Smooth muscle cell of the brain vasculature (primary cell): Measurements from ENCODE around the gene ADAMTS17.
A peak's percentile ranks its signal among the peaks of the same experiment; 100 is the strongest.

ENCODE experiments used
- DNase-seq: peaks from one replicate; pipeline ENCODE4 v3.0.0-alpha.2; 2012; ENCODE audit warnings: low read depth, low spot score

ADAMTS17 gene

DNA sequence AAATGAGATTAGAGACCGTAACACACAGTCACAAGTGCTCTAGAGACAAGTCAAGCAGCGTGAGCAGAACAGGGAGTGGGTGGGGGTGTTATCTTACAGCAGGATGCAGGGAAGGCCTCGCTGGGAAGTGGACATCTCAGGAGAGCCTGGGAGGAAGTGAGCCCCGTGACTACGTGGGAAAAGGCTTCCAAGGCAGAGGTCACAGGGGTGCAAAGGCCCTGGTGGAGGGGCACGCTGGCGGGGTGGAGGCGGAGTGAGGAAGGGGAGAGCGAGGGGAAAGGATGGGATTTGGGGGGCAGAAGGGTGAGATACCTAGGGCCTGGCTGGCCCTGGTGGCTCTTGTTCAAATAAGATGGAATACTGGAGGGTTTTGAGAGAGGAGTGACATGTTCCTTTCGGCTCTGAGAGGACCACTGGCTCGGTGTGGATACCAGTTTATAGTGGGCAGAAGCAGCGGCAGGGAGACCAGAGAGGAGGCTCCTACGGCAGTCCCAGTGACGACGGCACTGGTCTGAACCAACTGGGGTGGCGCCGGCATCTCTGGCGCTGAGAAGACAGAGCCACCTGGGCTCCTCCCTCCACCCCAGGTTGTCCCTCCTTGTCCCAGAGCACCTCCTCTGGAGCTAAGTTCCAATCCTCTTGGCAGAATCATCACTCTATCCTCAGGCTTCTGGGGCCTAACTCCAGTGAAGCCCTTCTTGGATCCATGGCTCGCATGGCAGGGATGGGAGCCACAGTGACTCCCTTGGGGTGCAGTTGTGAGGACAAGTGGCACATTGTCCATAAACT lies 342.3 kb downstream of the ADAMTS17 start:
- no peak for DNase-seq

DNA sequence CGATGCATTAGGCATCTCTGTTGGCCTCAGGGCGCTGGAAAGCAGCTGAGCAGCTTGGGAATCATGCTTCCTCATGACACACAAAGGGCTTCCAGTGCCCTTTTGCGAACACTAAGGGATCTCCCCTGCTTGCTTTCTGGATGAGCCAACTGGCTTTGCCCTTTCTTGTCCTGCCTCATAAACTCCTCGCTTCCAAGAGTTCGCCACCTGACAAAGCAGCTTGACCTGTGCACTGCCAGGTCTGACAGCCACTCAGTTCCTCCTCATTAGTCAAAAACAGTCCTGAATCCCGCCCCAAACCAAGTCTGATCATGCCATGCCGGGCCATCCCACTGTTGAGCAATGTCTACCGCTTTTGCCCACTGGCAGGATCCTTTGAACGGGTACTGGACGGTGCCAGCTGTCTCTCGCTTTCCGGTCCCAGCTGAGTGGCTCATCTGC lies 343.1 kb downstream of the ADAMTS17 start:
- no peak for DNase-seq

DNA sequence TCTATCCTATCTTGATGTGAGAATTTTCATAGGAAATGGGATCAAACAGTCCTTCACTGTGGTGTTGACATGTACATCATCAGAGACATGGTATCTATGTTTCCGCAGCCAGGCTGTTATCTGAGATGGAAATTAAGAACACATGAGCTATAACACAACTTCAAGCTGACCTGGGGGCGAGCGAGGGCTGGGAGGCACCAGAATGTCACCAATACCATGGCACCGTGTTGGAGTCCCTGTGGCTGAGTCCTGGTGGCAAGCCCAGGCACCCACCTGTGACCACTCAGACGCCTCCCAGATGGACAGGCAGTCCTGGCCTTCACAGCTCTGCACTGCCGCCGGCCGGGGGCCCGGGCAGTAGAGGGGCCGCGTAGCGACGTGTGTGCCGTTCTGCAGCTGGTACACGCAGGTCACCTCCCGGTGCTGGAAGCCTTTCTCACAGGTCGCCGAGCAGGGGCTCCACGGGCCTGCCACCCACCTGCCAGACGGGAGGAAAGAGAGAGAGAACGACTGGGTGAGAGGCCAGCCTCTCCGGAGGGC lies 344.6 kb downstream of the ADAMTS17 start:
- no peak for DNase-seq

DNA sequence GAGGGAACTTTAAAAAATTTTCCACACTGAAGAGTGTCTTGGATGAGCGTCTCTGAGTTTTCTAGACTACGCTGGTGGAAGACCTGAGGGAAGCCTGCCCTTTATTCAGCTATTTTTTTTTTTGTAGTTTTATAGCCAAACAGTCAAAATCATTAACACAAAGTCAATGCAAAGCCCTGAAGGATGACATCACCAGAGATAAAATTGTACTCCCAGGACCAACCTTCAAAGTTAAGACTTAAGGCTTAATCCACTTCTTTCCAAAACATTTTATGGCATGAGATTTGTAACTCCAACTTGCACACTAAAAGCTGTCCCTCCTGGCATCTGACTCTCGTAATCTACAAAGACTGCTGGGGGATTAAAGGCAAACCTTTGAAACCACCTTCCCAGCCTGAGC lies 345.1 kb downstream of the ADAMTS17 start:
- DNase-seq, result no peak

DNA sequence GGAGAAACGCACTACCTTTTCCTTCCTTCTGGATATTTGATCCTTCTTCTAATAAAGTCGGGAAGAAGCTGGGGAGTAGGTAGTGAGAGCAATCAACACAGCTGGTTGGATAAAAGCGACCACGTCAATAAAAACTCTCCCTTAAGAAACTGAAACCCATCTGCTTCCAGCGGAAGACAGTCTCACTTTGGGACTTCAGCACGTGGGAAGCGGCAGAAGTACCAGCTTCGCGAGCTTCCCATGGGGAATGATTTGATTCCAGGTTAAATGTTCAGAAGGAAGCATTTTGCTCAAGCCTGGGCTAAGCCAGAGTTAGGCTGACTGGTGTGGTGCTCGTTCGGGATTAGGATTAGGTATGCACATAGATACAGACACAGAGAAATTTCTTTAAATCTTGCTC lies 346.2 kb downstream of the ADAMTS17 start:
- DNase-seq, result no peak

DNA sequence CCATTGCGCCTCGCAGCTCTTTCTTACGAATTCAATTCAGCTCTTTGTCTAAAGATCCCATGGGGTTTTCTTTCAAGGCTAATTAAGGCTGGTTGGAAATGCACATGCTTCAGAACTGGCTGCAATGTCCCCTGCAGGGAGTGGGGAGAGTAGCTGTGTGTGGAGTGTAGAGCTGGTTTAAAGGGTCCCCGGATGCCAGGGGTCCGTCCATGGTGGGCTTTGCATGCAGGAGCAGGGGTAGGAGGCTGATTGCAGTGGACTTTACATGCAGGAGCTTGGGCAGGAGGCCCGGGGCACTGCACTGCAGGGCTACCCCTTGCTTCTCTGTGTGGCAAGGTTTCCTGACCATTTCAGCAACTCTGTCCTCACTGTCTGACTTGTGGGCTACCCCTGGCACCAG lies 346.9 kb downstream of the ADAMTS17 start:
- no peak for DNase-seq

DNA sequence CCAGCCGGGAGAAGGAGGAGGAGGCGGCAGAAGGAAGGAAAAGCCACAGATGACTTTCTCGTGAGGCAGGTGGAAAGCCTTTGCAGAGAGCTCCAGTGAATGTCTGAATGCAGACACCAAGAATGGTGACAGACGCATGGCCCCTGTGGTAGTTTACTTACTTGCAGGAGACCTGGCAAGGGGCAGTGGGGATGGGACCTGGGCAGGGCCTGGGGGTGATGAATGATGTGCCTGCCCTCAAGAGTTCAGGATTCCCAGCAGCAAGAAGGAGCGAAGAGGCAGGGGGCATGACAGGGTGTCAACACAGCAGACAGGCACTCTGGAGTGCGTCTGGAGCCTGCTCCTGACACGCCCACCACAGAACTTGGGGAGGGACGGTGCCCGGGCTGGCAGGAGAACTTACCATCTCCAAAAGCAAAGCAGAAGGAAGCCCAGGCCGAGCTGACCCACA lies 348.1 kb downstream of the ADAMTS17 start:
- DNase-seq, result no peak

DNA sequence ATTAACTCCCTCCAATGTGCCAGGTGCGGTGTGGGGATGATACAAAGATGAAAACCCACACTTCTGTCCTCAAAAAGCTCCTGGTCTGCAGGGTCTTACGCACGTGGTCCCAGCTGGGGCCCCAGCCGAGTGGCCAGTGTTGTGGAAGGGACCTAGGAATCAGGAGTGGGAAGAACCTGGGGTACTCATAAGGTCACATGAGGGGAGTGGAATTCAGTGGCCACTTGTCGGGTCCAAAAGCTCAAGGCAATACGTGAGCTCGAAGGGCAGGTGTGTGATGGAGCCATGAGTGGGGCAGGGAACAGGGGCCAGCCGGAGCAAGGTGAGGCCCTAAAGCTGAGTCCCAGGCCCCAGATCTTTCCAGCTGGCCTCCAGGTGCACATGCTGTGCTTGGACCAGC lies 348.5 kb downstream of the ADAMTS17 start:
- no peak for DNase-seq

DNA sequence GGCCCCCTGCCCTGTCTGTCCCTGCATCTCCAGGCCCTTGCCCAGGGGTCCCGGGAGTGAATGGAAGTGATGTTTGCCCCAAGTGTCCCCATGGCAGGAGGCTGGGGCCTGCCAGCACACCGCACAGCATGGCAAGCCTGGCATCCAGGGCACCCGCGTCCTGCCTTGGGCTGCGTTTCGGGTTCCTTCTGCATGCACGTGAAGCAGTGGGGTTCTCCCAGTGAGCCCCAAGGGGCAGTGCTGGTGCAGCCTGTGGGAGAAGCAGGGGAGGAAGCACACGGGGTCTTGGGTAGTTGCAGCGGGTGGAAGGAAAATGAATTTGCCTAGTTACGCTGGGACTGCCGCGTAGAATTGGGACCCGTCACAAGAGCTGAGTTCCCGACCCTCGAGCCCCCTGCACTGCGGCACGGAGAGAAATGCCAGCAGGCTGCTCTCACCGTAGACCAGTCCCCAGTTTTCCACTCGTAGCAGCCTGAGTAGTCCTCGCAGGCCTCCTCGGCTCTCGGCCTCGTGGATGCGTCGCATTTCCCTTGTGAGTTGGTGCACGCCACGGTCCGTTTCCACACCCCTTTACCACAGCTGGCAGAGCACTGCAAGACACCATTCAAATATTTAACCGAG lies 349.1 kb downstream of the ADAMTS17 start:
- no peak for DNase-seq

DNA sequence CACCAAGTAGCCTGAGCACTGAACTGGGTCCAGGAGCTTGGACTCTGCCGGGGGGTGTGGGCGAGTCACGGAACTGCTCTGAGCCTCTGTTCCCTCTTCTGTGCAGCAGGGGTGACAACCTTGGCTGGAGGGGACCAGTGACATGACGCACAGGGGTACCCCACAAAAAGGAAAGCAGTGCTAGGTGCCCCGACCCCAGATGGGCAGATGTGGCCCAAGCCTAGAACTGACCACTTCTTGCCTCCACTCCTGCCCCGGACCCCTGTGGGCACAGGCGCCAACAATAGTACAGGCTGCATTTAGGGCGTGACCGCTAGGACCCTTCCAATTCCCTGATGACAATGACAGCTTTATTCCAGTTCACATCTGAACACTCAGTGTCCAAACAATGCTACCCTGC lies 352.7 kb downstream of the ADAMTS17 start:
- DNase-seq, result no peak

DNA sequence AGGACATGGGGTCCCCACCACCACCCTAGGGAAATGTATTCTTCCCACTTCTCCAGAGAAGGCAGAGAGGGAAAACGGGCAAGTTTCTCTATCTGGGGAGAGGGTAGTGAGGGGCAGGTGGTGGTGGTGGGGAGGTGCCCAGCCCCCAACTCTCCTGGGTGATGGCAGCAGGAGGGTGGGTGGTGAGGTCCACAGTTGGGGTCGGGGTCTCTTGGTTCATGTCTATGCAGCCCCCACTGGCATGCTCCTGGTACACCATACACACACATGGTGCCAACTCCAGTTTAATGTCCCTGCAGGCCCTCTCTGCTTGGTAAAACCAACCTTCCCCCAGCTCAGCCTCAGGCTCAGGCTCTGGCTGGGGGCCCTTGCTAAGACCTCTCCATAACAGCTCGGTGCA lies 354.1 kb downstream of the ADAMTS17 start:
- DNase-seq, result no peak

DNA sequence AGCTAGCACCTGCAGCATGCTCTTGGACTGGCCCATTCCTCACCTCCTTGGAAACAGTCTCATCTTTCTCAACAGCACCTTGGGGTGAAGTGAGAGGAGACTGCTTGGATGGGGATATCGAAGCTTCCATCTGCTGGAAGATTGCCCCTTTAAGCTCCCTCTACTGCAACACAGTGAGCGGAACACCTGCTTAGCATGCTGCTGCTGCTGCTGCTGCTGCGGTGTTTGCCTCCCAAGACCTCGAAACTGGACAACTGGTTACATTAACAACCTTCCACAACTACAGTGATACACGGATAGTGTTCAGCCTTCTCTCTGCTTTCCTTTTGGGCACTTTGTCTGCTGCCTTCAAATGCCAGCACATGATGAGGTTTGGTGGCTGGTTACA lies 354.7 kb downstream of the ADAMTS17 start:
- no peak for DNase-seq

DNA sequence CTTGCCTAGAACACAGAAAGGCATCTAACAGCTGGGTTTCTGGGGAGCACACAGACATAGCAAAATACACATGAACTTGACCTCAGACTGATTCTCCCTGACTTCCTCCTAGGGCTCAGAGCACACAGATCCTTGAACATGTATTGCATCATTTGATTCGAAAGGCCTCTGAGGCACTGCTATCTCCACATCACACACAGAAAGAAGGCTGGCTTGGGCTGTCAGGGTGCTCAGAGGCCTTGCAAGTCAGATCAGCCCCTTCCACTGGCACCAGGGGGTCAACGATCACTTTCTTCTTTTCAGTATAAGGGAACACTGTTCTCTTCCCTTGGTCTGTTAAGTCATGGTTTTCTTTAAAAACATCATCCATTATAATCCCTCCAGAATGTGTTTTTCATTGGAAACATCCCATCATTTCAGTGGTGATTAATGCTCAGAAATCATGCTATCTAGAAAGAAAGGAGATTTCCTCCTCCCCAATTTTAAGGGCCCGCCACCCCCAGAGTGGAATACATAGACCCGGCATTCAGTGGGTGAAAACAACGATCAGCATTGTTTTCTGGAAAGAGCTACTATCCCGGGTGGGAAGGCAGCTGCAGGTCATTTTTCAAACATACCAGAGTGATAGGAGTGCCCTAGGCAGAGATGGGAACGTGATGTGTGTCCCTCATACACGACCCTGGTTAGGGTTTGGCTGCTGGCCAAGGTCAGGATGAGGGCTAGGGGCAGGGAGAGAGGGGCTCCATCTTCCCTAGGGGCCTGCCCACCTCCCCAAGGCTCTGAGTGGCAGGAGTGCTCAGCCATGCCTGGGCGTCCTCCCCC lies 355.3 kb downstream of the ADAMTS17 start:
- DNase-seq, result no peak

DNA sequence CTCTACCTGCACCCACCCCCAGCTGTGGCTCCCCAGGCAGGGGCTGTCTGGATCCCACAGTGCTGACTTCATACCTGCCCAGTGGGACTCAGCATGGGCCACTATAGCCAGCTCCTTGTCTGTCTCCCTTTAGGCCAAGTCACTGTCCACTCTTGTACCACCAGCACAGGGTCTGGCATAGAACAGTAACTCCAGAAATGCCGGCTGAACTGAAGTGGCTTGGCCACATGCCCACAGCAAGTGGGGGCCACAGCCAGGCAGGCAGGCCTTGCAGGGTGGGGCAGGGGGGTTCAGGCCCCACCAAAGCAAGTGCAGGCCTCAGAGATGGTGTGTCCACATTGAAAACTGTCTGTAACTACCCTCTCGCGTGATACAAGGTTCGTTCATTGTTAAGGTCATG lies 355.9 kb downstream of the ADAMTS17 start:
- DNase-seq, result no peak

DNA sequence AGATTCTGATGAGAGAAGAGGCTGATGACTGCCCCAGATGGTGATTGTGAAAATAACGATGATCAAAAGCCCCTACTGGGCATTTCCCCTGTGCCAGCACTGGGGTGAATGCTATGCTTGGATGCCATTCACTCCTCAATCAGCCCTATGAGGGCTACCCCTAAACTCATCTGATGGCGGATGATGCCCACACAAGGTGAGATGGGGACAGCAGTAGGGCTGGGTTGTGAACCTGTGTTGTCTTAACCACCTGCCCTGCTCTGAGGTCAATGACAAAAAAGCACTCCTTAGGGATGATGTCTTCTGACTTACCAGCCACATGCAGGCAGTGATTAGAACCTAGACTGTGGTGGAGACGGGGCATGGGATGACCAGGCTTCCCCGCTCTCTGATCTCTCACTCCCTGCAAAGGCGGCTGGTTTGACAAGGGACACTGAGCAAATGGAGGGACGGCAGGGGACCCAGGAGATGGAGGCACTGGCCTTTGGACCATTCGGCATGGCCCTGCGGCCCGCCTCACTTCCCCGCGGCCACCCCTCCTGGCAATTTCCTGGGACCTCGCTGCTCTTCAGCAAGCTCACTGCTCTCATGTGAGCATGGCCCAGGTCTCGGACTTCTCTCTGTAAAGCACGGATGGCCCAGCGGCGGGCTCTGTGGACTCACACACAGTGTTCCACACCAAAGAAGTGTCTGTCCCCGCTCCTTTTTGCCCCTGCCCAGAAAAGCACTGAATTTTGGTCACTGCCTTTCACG lies 357.1 kb downstream of the ADAMTS17 start:
- no peak for DNase-seq

DNA sequence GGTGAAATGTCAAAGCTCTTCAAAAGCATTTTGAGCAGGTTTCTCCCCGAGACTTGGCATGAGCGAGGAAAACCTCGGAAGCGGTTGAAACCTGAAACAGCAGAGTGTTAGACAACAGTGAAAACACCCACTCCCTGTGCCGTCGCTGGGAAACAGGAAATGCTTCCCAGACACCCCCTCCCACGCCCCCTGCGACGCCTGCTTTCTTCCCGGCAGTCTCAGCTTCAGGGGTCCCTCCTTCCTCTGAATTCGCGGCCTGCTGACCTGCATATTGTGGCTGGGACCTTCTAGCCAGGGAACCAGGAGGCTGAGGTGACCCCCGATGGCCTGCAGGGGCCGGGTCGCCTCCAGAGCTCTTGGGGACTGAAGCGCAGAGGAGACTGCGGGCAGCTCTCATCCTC lies 357.9 kb downstream of the ADAMTS17 start:
- DNase-seq, result no peak

DNA sequence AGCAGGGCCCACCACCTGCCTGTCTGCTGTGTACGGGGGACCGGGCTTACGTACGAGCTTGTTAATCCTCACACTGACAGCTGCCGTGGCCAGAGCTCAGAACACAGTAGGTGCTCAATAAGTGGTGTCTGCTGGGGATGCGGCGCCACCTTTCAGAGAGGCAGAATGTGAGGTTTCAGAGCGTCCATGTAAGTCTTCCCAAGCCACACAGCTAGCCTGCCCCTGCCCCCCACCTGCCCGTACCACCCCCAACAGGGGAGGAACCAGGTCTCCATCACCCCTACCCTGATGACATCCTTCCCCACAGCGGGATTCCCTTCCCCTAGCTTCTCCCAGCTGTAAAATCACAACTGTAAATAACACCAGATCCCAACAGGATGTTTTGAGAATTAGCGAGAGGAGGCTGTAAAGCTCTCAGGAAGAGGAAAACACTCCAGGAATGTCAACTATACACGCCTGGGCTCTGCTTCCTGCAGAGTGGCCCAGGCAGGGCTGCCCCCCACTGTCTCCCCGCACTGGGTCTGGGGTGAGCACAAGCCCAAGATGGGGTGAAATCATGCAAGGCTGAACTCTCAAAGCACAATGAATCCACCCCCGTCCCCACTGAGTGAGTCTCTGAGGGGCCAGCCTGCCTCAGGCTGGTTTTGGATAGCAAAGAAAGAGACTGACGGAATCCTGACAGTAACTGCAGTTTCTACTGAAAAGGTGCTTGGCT lies 358.4 kb downstream of the ADAMTS17 start:
- peak; percentile 70 for DNase-seq

DNA sequence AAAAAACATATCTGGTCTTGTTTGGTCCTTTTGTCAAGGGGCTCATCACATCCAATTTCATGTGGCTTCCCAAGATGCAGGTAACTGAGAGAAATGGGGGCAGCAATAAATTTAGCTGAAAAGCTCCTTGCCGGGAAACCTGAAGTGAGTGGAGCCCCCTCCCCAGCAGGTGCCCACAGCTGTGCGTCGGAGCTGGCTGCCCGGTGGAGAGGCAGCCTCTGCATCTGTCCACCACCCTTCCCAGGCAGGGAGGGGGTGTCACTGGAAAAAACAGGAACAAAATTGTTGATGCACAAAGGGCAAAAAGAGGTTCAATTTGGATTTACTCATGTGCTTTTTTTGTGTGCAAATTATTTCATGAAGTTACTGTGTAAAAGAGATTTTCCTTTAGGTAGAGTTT lies 359.1 kb downstream of the ADAMTS17 start:
- no peak for DNase-seq

DNA sequence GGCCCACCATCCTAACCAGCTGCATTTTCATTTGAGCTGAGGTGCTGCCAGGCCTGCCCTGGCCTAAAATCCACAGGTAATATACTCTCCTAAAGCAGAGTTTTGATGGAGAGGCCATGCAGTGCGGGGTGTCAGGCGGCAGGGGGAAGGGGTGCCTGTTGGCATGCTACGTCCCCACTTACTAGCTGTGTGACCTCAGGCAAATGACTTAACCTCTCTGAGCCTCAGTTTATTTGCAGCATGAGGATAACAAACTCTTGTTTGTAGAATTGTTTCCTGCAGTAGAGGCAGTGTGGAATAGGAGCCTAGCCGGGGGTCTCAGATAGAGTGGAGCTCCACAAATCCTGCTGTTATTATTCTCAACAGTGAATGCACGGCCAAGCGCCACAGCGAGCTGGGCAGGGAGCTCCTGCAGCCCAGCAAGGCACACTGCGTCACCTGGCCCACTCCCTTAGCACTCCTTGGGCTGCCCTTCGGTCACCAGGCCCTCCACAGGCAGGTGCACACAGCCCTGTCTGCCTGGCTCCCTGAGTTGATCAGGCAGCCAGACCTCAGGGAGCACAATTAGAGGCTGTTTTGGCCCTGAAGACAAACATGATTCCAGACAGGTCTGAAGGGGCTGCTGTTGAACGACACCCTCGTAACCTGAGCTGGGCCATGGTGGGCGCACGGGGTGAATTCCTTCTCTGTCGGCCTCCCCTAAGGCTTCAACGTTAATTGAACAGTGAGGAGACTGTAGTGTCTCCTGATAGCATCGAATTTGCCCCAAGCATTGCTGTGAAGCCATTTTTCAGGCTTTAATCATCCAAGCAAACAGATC lies 359.7 kb downstream of the ADAMTS17 start:
- DNase-seq, result no peak

DNA sequence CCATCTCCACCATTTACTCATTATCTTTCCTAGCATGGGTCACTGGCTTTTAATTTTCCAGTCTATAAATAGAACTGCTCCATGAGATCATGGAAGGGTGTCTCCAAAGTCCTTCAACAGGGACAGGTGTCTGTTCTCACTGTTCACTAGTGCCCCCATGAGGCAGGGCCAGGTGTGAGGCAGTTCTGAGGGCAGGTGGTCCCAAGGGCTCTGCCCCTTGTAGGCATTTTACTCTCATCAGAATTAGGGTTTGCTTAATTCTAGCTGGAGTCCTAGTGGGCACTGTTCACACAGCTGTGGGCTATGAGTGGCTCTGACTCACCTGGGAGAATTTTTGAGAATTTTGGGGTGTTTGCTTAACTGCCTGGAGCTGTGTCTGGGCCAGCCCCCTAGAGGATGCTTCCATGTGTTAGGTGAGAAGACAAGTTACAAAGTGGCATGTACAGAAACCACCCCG lies 360.6 kb downstream of the ADAMTS17 start:
- DNase-seq, result no peak
